GM18511 (cell line): ENCODE measurements around the gene MEGF8.

Experiments
- ATAC-seq: cut with Tn5 transposase; IDR thresholded peaks from one replicate; pipeline ENCODE4 v1.9.1; 2021; ENCODE audit warnings: mild to moderate bottlenecking, moderate library complexity; ENCODE audit not compliant: unreplicated experiment

Gene MEGF8

GRCh38 chr19:42306646-42307045 lies 18.8 kb upstream of the MEGF8 start:
- ATAC-seq: no peak

- no peak for ATAC-seq
These were observed 15.7 kb upstream of the MEGF8 start for GRCh38 chr19:42309686-42310085.

- ATAC-seq: no peak
These were observed 13.8 kb upstream of the MEGF8 start for GRCh38 chr19:42311657-42312056.

- no peak for ATAC-seq
These were observed 13.1 kb upstream of the MEGF8 start for GRCh38 chr19:42312370-42312769.

- ATAC-seq: no peak
These were observed 12.2 kb upstream of the MEGF8 start, which contains the start of gene TMEM145 for GRCh38 chr19:42313096-42313839. TMEM145 (plus strand) TSS chr19:42313309; CDS start chr19:42313377, 68 bp downstream.

GRCh38 chr19:42313840-42314755 lies 11.3 kb upstream of the MEGF8 start:
- ATAC-seq: no peak

GRCh38 chr19:42315024-42315423 lies 10.4 kb upstream of the MEGF8 start:
- no peak for ATAC-seq

GRCh38 chr19:42316223-42317211 lies 8.9 kb upstream of the MEGF8 start:
- ATAC-seq: no peak

GRCh38 chr19:42317535-42317934 lies 7.9 kb upstream of the MEGF8 start:
- ATAC-seq: no peak

GRCh38 chr19:42322305-42322704 lies 3.1 kb upstream of the MEGF8 start:
- ATAC-seq: no peak

GRCh38 chr19:42323473-42323851 lies 2.0 kb upstream of the MEGF8 start:
- no peak for ATAC-seq

GRCh38 chr19:42323852-42324654 lies 1.4 kb upstream of the MEGF8 start:
- no peak for ATAC-seq

- no peak for ATAC-seq
These were observed 654 bp upstream of the MEGF8 start for GRCh38 chr19:42324655-42325307.

GRCh38 chr19:42325896-42326771 lies 699 bp downstream of the MEGF8 start:
- peak; percentile 16 for ATAC-seq

GRCh38 chr19:42326969-42327368 lies 1.5 kb downstream of the MEGF8 start:
- ATAC-seq: no peak

GRCh38 chr19:42327381-42327780 lies 1.9 kb downstream of the MEGF8 start:
- ATAC-seq: no peak

- no peak for ATAC-seq
These were observed 2.7 kb downstream of the MEGF8 start for GRCh38 chr19:42328106-42328505.

- ATAC-seq: no peak
These were observed 3.4 kb downstream of the MEGF8 start for GRCh38 chr19:42328854-42329253.
